IMR-90 (cell line): Measurements from ENCODE around the gene IL15RA. TPM values are rescaled to one million over a fixed set of nuclear protein-coding genes. Genes with fewer than 3 reads are reported as not detected.

Experiments
- ATAC-seq: fragments of 200-7000 bp; cut with Tn5 transposase; 2 replicates; pipeline ENCODE4 v1.9.1; 2020; ENCODE audit warnings: low read depth, mild to moderate bottlenecking, moderate library complexity
- BruUV-seq: library from RNA; stranded (reverse); fragments of 400-500 nt; replicated peaks from 2 replicates; lab custom pipeline; 2021; lab: Mats Ljungman, UMichigan
- CTCF ChIA-PET: fragments of 300-600 bp; formaldehyde crosslinking; extraction: SDS; loops from one replicate; lab custom pipeline; 2021; ENCODE audit warnings: antibody characterized with exemption; lab: Yijun Ruan, JAX
- POLR2A ChIA-PET: fragments of 300-600 bp; sonication (Branson Sonifier 250); formaldehyde crosslinking; loops from one replicate; lab custom pipeline; 2022; ENCODE audit warnings: antibody characterized with exemption; ENCODE audit not compliant: unreplicated experiment; lab: Charles Lee
- DNase-seq: peaks from one replicate; pipeline ENCODE4 v3.0.0; 2013
- H2AFZ ChIP-seq: replicated peaks from 2 replicates; pipeline ENCODE3; 2013; ENCODE audit warnings: low read length, mild to moderate bottlenecking; ENCODE audit not compliant: poor library complexity
- H2AK5ac ChIP-seq: 2 replicates; pipeline ENCODE4 v1.6.1; 2013; ENCODE audit warnings: low read depth, low read length, inconsistent platforms
- H2AK9ac ChIP-seq: replicated peaks from 2 replicates; pipeline ENCODE3; 2013; ENCODE audit warnings: mild to moderate bottlenecking, low read depth, low read length, moderate library complexity; ENCODE audit not compliant: poor library complexity
- H2BK120ac ChIP-seq: 2 replicates; pipeline ENCODE4 v1.6.1; 2013; ENCODE audit warnings: low read depth, low read length, inconsistent platforms
- H2BK15ac ChIP-seq: 3 replicates; pipeline ENCODE4 v1.6.1; 2013; ENCODE audit warnings: low read depth, low read length, inconsistent platforms
- H2BK20ac ChIP-seq: 2 replicates; pipeline ENCODE4 v1.6.1; 2013; ENCODE audit warnings: low read depth, mild to moderate bottlenecking, inconsistent platforms, low read length, moderate library complexity
- H2BK5ac ChIP-seq: 2 replicates; pipeline ENCODE4 v1.6.1; 2013; ENCODE audit warnings: mild to moderate bottlenecking, low read depth, low read length, inconsistent platforms; ENCODE audit not compliant: poor library complexity, severe bottlenecking
- H3K14ac ChIP-seq: replicated peaks from 2 replicates; pipeline ENCODE4 v1.6.1; 2013; ENCODE audit warnings: low read depth, low read length, inconsistent platforms
- H3K18ac ChIP-seq: 2 replicates; pipeline ENCODE4 v1.6.1; 2013; ENCODE audit warnings: low read depth, low read length, control low read depth
- H3K23ac ChIP-seq: 2 replicates; pipeline ENCODE4 v1.6.1; 2013; ENCODE audit warnings: low read depth, low read length, inconsistent platforms
- H3K27ac ChIP-seq: 2 replicates; pipeline ENCODE4 v1.5.1; 2013; ENCODE audit warnings: mild to moderate bottlenecking, control low read depth, low read length; ENCODE audit not compliant: insufficient read depth
- H3K27me3 ChIP-seq: 2 replicates; pipeline ENCODE4 v1.6.1; 2013; ENCODE audit warnings: low read length; ENCODE audit not compliant: control insufficient read depth, insufficient read depth
- H3K36me3 ChIP-seq: 2 replicates; pipeline ENCODE4 v1.6.1; 2013; ENCODE audit warnings: low read length, mixed read lengths; ENCODE audit not compliant: control insufficient read depth, insufficient read depth
- H3K4ac ChIP-seq: 2 replicates; pipeline ENCODE4 v1.6.1; 2013; ENCODE audit warnings: low read depth, low read length, inconsistent platforms
- H3K4me1 ChIP-seq: 2 replicates; pipeline ENCODE4 v1.6.1; 2013; ENCODE audit warnings: low read length, mixed read lengths; ENCODE audit not compliant: control insufficient read depth, insufficient read depth
- H3K4me2 ChIP-seq: 2 replicates; pipeline ENCODE4 v1.6.1; 2013; ENCODE audit warnings: low read depth, mild to moderate bottlenecking, control low read depth, low read length, moderate library complexity
- H3K4me3 ChIP-seq: 2 replicates; pipeline ENCODE4 v1.5.1; 2013; ENCODE audit warnings: low read depth, mild to moderate bottlenecking, control low read depth, low read length, moderate library complexity; ENCODE audit not compliant: insufficient read depth
- H3K56ac ChIP-seq: 2 replicates; pipeline ENCODE4 v1.6.1; 2013; ENCODE audit warnings: low read length, inconsistent platforms; ENCODE audit not compliant: insufficient read depth; ENCODE audit errors: extremely low read depth
- H3K79me1 ChIP-seq, 2 experiments: 2 replicates each; pipeline ENCODE4 v1.6.1; 2013; ENCODE audit warnings: low read length in 2 of 2, inconsistent platforms in 1 of 2, low read depth in 1 of 2
- H3K9ac ChIP-seq: 2 replicates; pipeline ENCODE4 v1.6.1; 2013; ENCODE audit warnings: low read depth, low read length, control low read depth
- H3K9me1 ChIP-seq: 2 replicates; pipeline ENCODE4 v1.6.1; 2013; ENCODE audit warnings: low read length, inconsistent platforms; ENCODE audit not compliant: insufficient read depth
- H3K9me3 ChIP-seq: 2 replicates; pipeline ENCODE4 v1.6.1; 2013; ENCODE audit warnings: low read length; ENCODE audit not compliant: control insufficient read depth, insufficient read depth
- H4K20me1 ChIP-seq: 2 replicates; pipeline ENCODE4 v1.6.1; 2013; ENCODE audit warnings: low read length, inconsistent platforms; ENCODE audit not compliant: insufficient read depth
- H4K5ac ChIP-seq: 2 replicates; pipeline ENCODE4 v1.6.1; 2013; ENCODE audit warnings: mild to moderate bottlenecking, low read depth, low read length, control low read depth
- H4K8ac ChIP-seq, 2 experiments: 2 replicates each; pipeline ENCODE4 v1.6.1; 2013; ENCODE audit warnings: low read depth in 2 of 2, low read length in 2 of 2, control low read depth in 1 of 2, inconsistent platforms in 1 of 2
- H4K91ac ChIP-seq: 2 replicates; pipeline ENCODE4 v1.6.1; 2013; ENCODE audit warnings: low read depth, low read length, inconsistent platforms; ENCODE audit not compliant: insufficient read depth
- BHLHE40 ChIP-seq: fragments of 150-350 bp; IDR thresholded peaks from 2 replicates; pipeline ENCODE4 v1.6.1; 2016; ENCODE audit warnings: mild to moderate bottlenecking, low read depth, low read length
- ELK1 ChIP-seq: fragments of 150-350 bp; IDR thresholded peaks from 2 replicates; pipeline ENCODE4 v1.6.1; 2016; ENCODE audit warnings: low read depth, mild to moderate bottlenecking, low read length, moderate library complexity, borderline replicate concordance
- FOS ChIP-seq: fragments of 150-350 bp; IDR thresholded peaks from 2 replicates; pipeline ENCODE4 v1.6.1; 2016; ENCODE audit warnings: low read depth, low read length
- MAFK ChIP-seq: IDR thresholded peaks from 2 replicates; pipeline ENCODE4 v1.6.1; 2012; ENCODE audit warnings: low read depth, low read length, improper control_type of control experiment
- MAZ ChIP-seq: IDR thresholded peaks from 2 replicates; pipeline ENCODE4 v1.6.1; 2012; ENCODE audit warnings: low read depth, mild to moderate bottlenecking, low read length, improper control_type of control experiment, moderate library complexity, borderline replicate concordance
- MXI1 ChIP-seq: IDR thresholded peaks from 2 replicates; pipeline ENCODE4 v1.6.1; 2012; ENCODE audit warnings: low read depth, mild to moderate bottlenecking, low read length, moderate library complexity, borderline replicate concordance
- NFE2L2 ChIP-seq: fragments of 150-350 bp; IDR thresholded peaks from 2 replicates; pipeline ENCODE4 v1.6.1; 2016; ENCODE audit warnings: low read depth, mild to moderate bottlenecking, low read length
- POLR2A ChIP-seq: IDR thresholded peaks from 2 replicates; pipeline ENCODE4 v1.6.1; 2012; ENCODE audit warnings: mild to moderate bottlenecking, low read depth, low read length
- RAD21 ChIP-seq: IDR thresholded peaks from 2 replicates; pipeline ENCODE4 v1.6.1; 2012; ENCODE audit warnings: low read length, improper control_type of control experiment
- RFX5 ChIP-seq: IDR thresholded peaks from 2 replicates; pipeline ENCODE4 v1.8.0; 2012; ENCODE audit warnings: low read depth, mild to moderate bottlenecking, low read length, moderate library complexity
- USF2 ChIP-seq: fragments of 150-350 bp; IDR thresholded peaks from 2 replicates; pipeline ENCODE4 v1.6.1; 2017; ENCODE audit warnings: mild to moderate bottlenecking, antibody characterized with exemption, low read length, low read depth
- WGBS, 2 experiments: methylation state at CpG; one replicate each; pipeline versions ENCODE4 v1.1.5 to v1.1.7; 2013; ENCODE audit warnings: missing lambda C conversion rate in 2 of 2; ENCODE audit not compliant: insufficient read length in 1 of 2; ENCODE audit errors: extremely low coverage in 2 of 2; 5-methylcytosine and 5-hydroxymethylcytosine counted together
- dilution Hi-C: fragments of 300-500 bp; cut with HindIII; formaldehyde crosslinking; loops from one replicate; pipeline ENCODE4 v1.14.3; 2018; ENCODE audit warnings: low sequenced_read_pairs; ENCODE audit not compliant: unreplicated experiment
- in situ Hi-C: fragments of 300-500 bp; cut with MboI; formaldehyde crosslinking; loops from 3 replicates; pipeline ENCODE4 v1.14.3; 2019; ENCODE audit warnings: low sequenced_read_pairs, inconsistent platforms, mixed read lengths
- intact Hi-C: fragments of 100-400 bp; cut with micrococcal nuclease; formaldehyde crosslinking; loops from 2 replicates; pipeline ENCODE4 v1.10.0; 2022
- polyA plus RNA-seq, 3 experiments: library from polyadenylated mRNA; depleted of rRNA; stranded (reverse); fragments of >200 nt; gene quantifications; 2 replicates each; pipeline ENCODE4 v1.2.3, GENCODE V29; 2012; ENCODE audit warnings: low replicate concordance in 1 of 3
- total RNA-seq: library from RNA; depleted of rRNA; stranded (reverse); fragments of >200 nt; gene quantifications from 2 replicates; pipeline ENCODE4 v1.2.3, GENCODE V29; 2012

The IL15RA gene
- total and polyA plus RNA-seq, 2 of the 4 experiments (the other 2 are of a cell fraction) = 2.0 to 7.6 TPM

DNA sequence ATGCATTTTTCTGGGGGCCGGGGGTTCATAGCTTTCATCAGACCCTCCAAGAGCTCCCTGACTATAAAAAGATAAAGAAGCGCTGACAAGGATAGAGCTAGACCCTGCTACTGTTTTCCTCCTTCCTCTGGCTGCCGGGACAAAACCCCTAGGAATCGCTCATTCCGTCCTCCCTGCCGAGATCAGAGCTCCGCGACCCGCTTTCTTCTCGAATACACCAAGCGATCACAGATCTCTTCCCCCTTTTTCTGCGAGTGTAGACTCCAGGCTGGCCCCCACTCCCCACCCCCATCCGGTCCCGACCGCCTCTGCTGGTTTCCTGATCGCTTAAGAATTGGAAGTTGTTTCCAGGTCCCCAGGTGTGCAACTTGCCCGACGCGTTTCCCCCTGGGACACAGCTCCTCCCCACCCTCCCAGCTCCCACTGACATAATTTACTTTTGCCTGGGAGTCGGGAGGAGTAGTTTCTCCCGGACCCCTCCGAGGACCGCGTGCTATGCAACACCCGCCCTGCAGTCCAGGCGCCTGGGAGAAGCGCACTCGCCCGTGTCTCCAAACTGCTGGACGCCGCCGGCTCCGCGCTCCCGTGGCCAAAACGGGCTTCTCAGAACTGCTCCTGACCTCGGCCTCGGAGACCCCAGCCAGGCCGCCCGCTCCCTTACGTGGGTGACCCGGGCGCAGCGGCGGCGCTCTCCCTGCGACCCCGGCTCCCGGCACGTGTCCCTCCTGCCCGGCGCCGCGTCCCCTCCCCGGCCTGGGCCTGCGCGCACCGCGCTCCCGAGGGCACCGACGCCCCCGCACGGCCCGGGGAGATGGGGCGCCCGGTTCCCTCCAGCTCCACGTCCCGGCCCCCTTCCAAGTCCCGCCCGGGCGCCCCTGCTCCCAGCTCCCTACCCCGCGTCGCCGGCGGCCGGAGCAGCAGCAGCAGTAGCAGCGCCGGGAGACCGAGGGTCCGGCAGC is 552 bp downstream of the IL15RA start:
- dilution Hi-C loops (no loop called here), intact Hi-C loops (loop anchor here (1.0 to 2.0 kb wide), 5 partner anchors 18 to 88 kb away; no protein-coding TSS in a partner anchor), in situ Hi-C loops (no loop called here)
- Histone ChIP-seq H3K27ac (peak overlapping the region; percentile 61), H2AK5ac (0 out of 2 replicates have a peak overlapping the region, but pooled peaks have one; percentile 8), H3K4me2 (peak overlapping the region; percentile 60), H2BK20ac (no peak overlapping the region), H2BK15ac (no peak overlapping the region), H3K4me3 (peak overlapping the region; percentile 68), H3K9me1 (no peaks in the 10 kb centered on the region), H4K5ac (peak overlapping the region; percentile 56), H2AFZ (peak overlapping the region; percentile 98), H3K56ac (peak overlapping the region; percentile 46), H3K18ac (peak overlapping the region; percentile 49; the same call in 1 of the 2 replicates), H2BK5ac (peak overlapping the region; percentile 61), H4K91ac (peak overlapping the region; percentile 32), H3K9ac (peak overlapping the region; percentile 63), H3K4ac (peak overlapping the region; percentile 62), H4K20me1 (no peaks in the 10 kb centered on the region), H3K9me3 (no peaks in the 10 kb centered on the region), H4K8ac (peak overlapping the region; percentile 59 to 70; a peak in 3 of 4 replicates), H3K14ac (peak overlapping the region; percentile 89), H2BK120ac (peak overlapping the region; percentile 93), H3K36me3 (no peaks in the 10 kb centered on the region; the same call in 1 of the 2 replicates), H3K4me1 (peaks cover 3% of the 10 kb centered on the region; the same call in 1 of the 2 replicates), H2AK9ac (peak overlapping the region; percentile 81), H3K79me1 (peaks cover 9 to 28% of the 10 kb centered on the region in 2 experiments; a peak in 3 of 4 replicates), H3K27me3 (no peaks in the 10 kb centered on the region), H3K23ac (peak overlapping the region; percentile 89)
- TF ChIP-seq RAD21 (no peak), POLR2A (no peak), FOS (no peak), USF2 (no peak), MAZ (no peak), RFX5 (no peak), MAFK (no peak), MXI1 (no peak; the same call in 1 of the 2 replicates), ELK1 (no peak), NFE2L2 (no peak), BHLHE40 (no peak)
- ChIA-PET CTCF (interaction anchor here (0.9 kb wide), 1 partner anchor 115 kb away, joined by 3 read pairs; no protein-coding TSS in a partner anchor), POLR2A (no interaction called here)
- 0% methylated on average over 49 of the region's 82 CpGs; no CpG with 5 or more reads in 1 of the 2 experiments for WGBS, 2 experiments
- ATAC-seq (peak; percentile 60), DNase-seq (peak; percentile 47)
- BruUV-seq = no TSS peak
